OCI-M2 (cell line): ENCODE data around the gene PCDHGA3.
"Not testable (repeated sequence)": the region's sequence is repeated elsewhere in the genome, so short reads cannot be mapped to it uniquely, and the experiment has no call there.

Source experiments
- DNase-seq: peaks from one replicate; lab custom pipeline; 2025; ENCODE audit not compliant: unreplicated experiment; lab: John Stamatoyannopoulos, UW

Gene PCDHGA3

DNA sequence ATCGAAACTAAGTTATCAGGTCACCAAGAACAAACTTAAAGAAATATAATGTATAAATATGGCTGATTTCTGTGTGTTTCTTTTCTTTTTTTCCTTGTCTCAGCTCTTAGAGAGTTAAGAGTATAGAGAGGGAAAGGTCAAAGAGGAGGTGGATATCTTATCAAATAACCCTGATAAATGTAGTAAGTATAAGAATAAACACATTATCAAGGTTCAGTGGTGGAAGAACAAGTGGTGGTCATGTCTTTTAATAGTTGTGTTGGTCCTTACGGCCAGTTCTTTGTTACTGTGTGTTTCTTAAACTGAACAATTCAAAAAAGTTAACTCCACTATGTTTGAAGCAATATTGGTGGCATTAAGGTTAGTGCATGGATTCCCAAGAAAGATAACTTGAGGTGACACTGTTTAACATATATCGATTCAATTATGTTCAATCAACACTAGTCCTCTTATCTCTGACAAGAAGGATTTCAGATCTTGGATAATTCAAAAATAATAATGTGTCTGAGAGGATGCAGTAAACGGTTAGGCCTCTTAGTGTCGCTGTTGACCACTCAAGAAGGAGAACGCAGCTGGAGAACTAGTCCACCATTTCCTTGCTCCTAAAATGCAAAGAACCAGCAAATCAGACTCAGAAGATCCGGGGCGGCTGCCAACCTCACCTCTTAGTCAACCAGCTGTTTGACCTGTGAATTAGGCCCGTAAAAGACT, at the start of gene PCDHGA3:
TSS of gene PCDHGA3 (plus strand) at position 588 of the 711 bp plus-strand sequence. CDS start 205 bp downstream, outside the sequence.
- no peak for DNase-seq

DNA sequence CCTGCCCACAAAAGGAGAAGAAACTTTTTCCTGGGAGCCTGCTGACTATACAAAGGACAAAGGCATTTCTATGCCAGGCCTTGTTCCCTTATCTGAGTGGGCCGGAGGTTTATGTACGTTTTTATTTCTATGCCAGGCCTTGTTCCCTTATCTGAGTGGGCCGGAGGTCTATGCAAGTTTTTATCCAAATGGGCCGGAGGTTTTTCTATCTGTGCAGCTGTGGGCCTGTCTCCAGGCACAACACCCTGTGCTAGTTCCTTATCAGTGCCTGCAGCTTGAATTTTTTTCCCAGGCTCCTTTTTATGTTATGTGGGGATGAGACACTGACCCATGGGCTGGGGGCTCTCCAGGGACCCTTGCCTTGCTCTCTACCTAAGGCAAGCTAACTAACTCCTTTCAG, 45.3 kb upstream of the PCDHGA3 start:
- peak; percentile 31 for DNase-seq

DNA sequence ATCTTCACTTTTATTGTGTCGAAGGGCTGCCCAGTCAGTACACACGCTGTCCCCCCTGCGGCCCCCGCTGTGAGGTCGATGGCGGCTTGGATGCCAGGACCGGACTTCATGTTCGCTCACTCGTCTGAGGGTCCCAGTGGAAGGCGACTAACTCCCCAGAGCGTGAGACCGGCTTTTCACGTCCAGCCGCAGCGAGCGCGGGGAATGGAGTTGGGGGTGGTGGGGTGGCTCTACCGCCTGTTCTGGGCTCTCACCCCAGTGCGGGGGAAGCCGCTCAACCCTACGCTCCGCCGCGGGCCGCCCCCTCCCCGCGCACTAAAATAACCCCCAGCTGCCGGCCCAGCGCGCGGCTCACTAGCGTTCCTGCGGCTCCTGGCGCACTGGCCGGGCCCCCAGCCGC, 39.9 kb upstream of the PCDHGA3 start, which contains the start of gene SLC25A2:
TSS of gene SLC25A2 (minus strand) at position 294 of the 400 bp plus-strand sequence. CDS start at position 110, 184 bp downstream.
- no peak for DNase-seq

DNA sequence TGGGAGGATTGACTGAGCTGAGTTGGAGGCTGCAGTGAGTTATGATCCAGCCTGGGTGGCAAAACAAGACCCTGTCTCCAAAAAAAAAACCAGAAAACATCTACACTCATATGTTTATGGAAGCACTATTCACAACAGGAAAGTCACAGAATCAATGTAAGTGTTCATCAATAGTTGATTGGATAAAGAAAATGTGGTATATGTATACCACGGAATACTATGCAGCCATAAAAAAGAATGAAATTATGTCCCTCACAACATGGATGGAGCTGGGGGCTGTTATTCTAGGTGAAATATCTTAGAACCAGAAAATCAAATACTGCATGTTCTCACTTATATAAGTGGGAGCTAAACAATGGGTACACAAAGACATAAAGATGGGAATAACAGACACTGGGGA, 37.0 kb upstream of the PCDHGA3 start:
- DNase-seq = no peak

DNA sequence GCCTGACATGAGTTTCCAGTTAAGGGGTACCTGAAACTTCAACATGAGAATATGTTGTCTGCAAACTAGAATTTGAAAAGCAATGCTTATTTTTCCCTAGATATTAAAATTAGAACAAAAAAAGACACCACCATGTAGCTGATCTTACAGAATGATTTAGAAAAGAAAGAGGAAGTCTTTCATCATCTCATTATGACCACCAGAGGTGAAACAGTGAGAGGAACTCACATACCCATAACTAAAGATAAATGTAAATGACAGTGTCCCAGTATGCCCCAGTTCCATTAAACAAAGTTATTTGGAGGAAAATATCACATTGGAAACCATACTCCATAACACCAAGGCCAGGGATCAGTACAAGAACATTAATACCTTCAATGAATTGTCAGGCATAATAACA, 29.9 kb upstream of the PCDHGA3 start:
- no peak for DNase-seq

DNA sequence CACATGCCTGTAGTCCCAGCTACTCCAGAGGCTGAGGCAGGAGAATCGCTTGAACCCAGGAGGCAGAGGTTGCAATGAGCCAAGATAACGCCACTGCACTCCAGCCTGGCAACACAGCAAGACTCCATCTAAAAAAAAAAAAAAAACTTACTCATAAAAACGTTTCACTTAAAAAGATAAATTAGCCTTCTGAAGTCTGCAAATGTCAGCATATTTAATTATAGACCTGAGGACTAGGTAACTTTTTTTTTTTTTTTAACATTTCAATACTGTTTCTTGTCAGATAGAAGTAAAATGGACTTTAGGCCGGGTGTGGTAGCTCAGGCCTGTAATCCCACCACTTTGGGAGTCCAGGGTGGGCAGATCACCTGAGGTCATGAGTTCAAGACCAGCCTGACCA, 26.7 kb upstream of the PCDHGA3 start:
- DNase-seq = not testable (repeated sequence)

DNA sequence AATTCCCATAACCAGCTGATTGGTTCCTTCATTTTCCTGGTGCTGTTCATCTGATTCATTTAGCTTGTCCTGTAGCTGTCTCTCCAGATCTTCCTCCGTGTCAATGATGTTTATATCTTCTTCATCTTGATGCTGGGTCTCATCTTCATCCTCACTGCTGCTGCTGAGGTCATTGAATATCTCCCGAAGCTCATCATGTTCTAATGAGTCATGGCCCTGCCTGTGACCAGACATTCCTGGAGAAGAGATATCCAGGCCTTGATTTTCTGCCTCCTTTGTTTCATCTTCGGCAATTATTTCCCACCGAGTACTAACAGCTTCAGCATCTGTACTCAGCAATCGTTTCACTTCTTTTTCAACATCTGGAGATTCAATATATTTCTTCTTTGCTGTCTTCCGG, 24.4 kb upstream of the PCDHGA3 start:
- DNase-seq = no peak

DNA sequence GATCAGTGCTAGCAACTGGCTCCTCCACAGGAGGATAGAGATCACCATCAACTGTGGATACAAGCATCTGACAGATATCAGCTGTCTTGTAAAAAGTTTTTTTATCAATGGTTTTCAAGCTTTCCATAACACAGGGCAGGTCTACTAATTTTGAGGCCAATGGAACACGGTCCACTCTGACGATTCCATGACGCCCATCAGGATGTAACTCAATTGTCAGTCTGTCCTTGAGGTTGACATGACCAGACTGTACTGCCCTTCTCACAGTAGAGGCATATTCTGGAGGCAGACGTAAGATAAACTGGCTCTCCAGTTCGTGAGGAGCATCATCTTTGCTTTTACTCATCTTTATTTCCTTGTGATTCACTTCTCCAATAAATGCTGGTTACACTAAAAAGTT, 23.9 kb upstream of the PCDHGA3 start:
- no peak for DNase-seq

DNA sequence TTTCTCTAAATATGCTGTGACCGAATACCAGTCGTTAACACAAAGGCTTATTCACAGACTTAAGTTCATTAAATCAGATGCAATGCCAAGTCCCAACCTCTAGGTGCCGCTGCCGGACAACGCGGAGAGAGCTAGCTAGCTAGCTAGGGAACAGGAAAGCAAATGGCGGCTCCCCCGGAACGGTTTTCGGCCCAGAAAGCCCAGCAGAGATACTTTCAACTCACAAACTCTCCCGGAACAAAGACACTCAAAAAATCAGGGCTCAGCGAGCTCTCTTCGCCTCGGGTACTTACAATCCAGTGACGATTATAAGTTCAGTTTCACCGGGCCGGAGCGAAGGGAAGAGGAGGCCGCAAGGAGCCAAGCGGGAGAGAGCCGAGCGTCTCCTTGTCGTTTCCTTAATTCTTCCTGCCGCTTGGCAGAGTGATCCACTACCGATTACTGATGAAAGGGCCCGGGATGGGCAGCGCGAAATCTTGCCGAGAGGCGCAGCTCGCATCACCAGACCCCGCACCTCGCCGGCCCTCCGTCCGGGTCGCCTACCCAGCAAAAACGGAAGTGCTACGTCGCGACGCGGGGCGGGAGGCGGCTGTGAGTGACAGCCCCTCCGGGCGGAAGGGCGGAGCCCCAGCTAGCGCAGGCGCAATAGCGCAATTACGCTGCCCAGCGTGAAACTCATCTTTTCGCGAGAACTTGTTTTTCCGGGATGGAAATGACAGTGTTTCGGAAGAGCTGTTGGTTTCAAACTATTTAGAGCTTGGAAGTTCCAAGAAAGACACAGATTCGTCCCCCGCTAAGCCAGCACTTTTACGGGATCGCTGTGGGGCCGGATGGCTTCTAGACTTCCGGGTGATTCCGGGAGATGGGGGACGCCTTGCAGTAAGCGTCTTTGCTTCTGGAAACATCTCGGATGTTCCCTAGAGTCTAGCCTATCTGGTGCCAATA, 23.1 kb upstream of the PCDHGA3 start, which contains the start of gene TAF7:
TSS of gene TAF7 (minus strand) at position 560 of the 945 bp plus-strand sequence. CDS start 740 bp downstream, outside the sequence.
- DNase-seq = peak; percentile 71

DNA sequence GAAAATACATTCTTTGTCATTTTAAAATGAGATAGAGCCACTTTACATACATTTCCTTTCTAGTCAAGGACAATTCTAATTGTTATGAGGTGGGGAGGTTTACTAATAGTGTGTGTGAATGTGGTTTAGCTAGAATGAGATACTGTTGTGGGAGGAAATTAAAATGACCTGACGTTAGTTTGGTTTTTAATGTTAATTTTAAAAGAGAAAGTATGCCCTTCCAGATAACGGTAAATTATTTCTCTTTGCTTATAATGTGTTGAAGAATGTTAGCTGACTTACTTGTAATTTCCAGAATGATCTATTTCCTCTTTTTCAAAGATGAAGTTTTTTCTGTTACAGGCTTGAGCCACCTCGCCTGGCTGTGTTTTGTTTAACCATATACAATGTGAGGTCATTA, 21.4 kb upstream of the PCDHGA3 start:
- no peak for DNase-seq

DNA sequence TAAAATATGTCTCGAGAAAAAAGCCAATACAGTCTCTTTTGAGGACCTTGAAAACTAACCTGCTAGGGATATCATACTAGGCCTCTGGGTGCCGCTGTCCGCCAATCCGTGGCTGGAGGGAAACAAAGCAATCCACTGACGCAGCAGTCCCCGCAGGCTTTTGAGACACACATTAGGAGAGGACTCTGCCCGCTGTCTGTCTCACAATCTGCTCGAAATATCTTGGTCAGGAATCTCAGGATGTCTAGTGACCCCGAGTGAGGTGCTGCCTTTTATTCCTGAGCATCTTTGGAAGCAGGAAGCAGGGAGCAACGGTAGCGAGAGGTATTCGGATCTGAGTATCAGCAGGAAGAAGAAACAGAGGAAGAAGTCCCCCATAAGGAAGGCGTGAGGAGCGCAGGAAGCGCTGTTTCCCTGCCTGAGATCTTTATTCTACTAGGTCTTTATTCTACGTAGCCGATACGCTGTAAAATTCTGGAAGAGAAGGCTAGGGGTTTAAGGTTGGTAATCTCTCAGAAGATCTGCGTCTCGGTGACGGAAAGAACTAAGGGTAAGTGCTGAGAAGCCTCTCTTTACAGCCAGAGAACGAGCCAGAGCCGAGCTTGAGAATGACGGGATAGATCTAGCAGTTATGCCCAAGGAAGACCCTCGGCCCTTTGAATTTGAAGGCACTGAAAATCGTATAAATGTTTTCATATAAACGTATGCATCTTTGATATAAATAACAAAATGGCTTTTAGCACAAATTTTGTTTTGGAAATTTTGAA, 17.4 kb upstream of the PCDHGA3 start:
- DNase-seq = no peak

DNA sequence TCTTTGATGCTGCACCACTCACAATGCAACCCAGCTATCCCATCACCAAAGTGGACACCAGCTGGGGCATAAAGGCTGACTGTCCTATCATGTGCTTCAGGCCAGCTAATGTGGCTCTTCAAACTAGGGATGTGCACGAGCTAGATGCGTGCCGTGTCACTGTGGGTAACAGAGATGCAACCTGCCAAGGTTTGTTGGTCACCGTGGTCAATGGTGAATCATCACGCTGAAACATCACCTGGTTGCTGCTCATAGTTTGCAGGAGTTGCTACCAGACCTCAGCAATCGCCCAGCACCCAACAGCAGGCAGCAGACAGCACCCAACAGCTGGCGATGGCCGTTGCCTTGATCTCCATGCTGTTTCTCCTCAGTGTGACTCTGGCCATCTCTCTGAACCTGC, 15.4 kb upstream of the PCDHGA3 start:
- no peak for DNase-seq

DNA sequence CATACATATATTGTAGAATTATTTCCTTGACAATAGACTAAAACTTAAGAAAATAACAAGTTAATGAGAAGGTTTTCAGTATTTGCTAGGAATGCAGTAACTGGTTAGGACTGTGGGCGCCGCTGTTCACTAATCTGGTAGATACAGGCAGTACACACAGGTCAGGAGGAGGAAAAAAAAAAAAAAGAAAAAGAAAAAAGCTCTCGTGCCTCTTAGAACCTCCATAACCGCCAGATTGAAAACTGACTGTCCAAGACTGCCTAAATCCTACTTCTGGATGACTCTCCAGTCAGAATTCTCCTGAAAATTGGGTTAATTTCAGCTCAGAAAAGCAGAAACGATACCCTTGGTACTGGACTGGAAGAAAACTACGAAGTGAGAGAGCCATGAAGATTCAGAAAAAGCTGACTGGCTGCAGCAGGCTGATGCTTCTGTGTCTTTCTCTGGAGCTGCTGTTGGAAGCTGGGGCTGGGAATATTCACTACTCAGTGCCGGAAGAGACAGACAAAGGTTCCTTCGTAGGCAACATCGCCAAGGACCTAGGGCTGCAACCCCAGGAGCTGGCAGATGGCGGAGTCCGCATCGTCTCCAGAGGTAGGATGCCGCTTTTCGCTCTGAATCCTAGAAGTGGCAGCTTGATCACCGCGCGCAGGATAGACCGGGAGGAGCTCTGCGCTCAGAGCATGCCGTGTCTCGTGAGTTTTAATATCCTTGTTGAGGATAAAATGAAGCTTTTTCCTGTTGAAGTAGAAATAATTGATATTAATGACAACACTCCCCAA, 13.1 kb upstream of the PCDHGA3 start, which contains the start of gene PCDHGA1:
TSS of gene PCDHGA1 (plus strand) at position 216 of the 782 bp plus-strand sequence.
- DNase-seq = no peak

DNA sequence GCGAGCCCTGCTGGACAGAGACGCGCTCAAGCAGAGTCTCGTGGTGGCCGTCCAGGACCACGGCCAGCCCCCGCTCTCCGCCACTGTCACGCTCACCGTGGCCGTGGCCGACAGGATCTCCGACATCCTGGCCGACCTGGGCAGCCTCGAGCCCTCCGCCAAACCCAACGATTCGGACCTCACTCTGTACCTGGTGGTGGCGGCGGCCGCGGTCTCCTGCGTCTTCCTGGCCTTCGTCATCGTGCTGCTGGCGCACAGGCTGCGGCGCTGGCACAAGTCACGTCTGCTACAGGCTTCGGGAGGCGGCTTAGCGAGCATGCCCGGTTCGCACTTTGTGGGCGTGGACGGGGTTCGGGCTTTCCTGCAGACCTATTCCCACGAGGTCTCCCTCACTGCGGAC, 11.1 kb upstream of the PCDHGA3 start:
- DNase-seq = not testable (repeated sequence)

DNA sequence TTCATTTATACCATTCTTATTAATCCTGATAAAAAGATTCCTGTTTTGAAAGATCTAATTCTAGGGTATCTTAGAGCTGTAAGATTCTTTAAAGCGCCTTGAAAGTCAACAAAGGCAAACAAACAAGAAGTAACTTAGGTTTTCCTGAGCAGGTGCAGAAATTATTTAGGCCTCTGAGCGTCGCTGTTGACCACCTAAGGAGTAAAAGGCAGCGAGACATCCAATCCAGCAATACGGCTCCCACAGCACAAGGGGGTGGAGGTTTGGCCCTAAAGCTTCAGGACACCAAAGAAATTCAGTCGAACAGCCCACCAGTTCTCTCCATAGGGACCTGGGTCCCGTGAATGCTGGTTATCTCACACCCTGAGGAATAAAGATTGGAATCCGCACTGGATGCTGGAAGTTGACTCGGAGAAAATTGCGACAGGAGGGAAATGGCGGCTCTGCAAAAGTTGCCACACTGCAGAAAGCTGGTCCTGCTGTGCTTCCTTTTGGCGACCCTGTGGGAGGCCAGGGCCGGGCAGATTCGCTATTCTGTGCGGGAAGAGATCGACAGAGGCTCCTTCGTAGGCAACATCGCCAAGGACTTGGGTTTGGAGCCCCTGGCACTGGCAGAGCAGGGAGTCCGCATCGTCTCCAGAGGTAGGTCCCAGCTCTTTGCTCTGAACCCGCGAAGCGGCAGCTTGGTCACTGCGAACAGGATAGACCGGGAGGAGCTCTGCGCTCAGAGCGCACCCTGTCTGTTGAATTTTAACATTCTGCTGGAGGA, 4.9 kb upstream of the PCDHGA3 start, which contains the start of gene PCDHGA2:
TSS of gene PCDHGA2 (plus strand) at position 223 of the 769 bp plus-strand sequence.
- DNase-seq = no peak

DNA sequence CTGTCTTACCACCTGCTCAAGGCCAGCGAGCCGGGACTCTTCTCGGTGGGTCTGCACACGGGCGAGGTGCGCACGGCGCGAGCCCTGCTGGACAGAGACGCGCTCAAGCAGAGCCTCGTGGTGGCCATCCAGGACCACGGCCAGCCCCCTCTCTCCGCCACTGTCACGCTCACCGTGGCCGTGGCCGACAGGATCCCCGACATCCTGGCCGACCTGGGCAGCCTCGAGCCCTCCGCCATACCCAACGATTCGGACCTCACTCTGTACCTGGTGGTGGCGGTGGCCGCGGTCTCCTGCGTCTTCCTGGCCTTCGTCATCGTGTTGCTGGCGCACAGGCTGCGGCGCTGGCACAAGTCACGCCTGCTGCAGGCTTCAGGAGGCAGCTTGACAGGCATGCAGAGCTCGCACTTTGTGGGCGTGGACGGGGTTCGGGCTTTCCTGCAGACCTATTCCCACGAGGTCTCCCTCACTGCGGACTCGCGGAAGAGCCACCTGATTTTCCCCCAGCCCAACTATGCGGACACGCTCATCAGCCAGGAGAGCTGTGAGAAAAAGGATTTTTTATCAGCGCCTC, 2.8 kb upstream of the PCDHGA3 start:
- not testable (repeated sequence) for DNase-seq

DNA sequence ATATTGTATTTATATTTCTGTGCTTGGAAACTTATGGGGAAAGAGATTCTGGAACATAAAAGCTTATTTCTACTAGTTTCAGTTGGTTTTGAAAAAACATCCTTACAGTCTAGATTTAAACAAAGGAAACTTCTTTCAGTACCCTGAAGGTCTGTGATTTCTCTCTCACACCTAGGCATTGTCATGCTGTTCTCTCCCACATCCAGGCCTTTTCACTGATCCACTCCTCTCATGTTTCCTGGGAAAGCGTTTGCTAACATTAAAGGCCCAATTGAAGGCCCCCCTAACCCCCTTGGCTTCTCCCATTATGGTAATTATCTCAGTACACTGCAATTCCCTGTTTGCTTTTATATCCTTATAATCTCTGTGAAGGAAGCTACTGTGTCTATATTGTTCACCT, 856 bp upstream of the PCDHGA3 start:
- no peak for DNase-seq

DNA sequence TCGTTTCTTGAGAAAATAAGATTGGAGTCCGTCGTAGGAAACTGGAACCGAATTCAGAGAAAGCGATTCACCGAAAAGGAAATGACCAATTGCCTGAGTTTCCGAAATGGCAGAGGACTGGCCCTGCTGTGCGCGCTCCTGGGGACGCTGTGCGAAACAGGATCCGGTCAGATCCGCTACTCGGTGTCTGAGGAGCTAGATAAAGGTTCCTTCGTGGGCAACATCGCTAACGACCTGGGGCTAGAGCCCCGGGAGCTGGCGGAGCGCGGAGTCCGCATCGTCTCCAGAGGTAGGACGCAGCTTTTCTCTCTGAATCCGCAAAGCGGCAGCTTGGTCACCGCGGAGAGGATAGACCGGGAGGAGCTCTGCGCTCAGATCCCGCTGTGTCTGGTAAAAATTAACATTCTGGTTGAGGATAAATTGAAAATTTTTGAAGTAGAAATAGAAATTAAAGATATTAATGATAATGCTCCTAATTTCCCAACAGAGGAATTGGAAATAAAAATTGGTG, 379 bp downstream of the PCDHGA3 start:
- no peak for DNase-seq

DNA sequence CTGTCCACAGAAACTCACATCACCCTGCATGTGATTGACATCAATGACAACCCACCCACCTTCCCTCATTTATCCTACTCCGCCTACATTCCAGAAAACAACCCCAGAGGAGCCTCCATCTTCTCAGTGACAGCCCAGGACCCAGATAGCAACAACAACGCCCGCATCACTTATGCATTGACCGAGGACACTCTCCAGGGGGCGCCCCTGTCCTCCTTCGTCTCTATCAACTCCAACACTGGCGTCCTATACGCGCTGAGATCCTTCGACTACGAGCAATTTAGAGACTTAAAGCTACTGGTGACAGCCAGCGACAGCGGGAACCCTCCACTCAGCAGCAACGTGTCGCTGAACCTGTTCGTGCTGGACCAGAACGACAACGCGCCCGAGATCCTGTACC, 1.7 kb downstream of the PCDHGA3 start:
- DNase-seq = no peak
